ENCODE data around the gene SLC26A4.

The SLC26A4 gene

DNA sequence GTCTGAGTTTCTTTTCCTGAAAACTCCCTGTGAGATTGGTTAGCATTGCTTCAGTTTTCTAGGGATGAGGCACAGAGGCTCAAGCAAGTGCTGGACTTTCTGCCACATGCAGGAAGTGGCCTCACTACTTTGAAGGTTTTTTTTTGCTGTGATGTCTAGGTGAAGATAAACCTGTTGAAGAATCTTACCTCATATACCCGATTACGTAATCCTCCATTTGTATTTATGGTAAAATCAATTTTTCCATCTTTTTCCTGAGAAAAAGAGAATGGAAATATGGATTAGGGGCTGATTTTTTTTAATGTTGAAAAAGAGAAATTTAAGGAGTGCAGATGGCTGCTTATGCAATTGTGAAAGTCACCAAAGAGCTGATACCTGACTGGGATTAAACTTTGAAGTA, 106.8 kb downstream of the SLC26A4 start:
- DNase-seq (ENCODE audit: low spot score) = no peak
- in situ Hi-C loops (cut with MboI; ENCODE audit: low pct_unique_long_range_greater_than_20kb, low sequenced_read_pairs, unreplicated experiment) = no loop called here
- TF ChIP-seq, protein P1, sequence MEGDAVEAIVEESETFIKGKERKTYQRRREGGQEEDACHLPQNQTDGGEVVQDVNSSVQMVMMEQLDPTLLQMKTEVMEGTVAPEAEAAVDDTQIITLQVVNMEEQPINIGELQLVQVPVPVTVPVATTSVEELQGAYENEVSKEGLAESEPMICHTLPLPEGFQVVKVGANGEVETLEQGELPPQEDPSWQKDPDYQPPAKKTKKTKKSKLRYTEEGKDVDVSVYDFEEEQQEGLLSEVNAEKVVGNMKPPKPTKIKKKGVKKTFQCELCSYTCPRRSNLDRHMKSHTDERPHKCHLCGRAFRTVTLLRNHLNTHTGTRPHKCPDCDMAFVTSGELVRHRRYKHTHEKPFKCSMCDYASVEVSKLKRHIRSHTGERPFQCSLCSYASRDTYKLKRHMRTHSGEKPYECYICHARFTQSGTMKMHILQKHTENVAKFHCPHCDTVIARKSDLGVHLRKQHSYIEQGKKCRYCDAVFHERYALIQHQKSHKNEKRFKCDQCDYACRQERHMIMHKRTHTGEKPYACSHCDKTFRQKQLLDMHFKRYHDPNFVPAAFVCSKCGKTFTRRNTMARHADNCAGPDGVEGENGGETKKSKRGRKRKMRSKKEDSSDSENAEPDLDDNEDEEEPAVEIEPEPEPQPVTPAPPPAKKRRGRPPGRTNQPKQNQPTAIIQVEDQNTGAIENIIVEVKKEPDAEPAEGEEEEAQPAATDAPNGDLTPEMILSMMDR (IDR thresholded peaks at IDR 0.05; ENCODE audit: extremely low read depth, insufficient read depth, missing control alignments) = no peak
